ENCODE data around the gene EFCC1. TPM values are rescaled to one million over a fixed set of nuclear protein-coding genes. Genes with fewer than 3 reads are reported as not detected.

Gene EFCC1
- total RNA-seq, 2 experiments from 2014 or later, result 0.22 to 0.25 TPM

- no peaks in the 10 kb centered on the region for H3K27me3 ChIP-seq (ENCODE audit: control insufficient read depth in 1 of 2, insufficient read depth in 2 of 2, low read length in 2 of 2)
- Mint-ChIP-seq H3K4me3 (no peak overlapping the region), H3K36me3 (ENCODE audit: low read depth) (no peaks in the 10 kb centered on the region), H3K27ac (no peak overlapping the region), H3K4me1 (ENCODE audit: low read depth) (no peaks in the 10 kb centered on the region), H3K27me3 (no peaks in the 10 kb centered on the region), H3K9me3 (no peaks in the 10 kb centered on the region)
- H3K36me3 ChIP-seq (ENCODE audit: insufficient read depth, low read length), result no peaks in the 10 kb centered on the region
- no peak overlapping the region for H3K4me3 ChIP-seq (ENCODE audit: low read length)
- ATAC-seq (ENCODE audit: poor library complexity) (no peak), DNase-seq (no peak)
- intact Hi-C loops (cut with DNase I, micrococcal nuclease), result no loop called here
- H3K9me3 ChIP-seq (ENCODE audit: control insufficient read depth in 1 of 2, insufficient read depth in 1 of 2, low read length in 2 of 2), result no peaks in the 10 kb centered on the region
- ChIA-PET POLR2A (no interaction called here), CTCF (interaction anchor here (3.1 kb wide), 1 partner anchor 18 kb away, joined by 7 read pairs; no protein-coding TSS in a partner anchor)
- no peak for TF ChIP-seq CTCF (IDR thresholded peaks at IDR 0.05)
- no peaks in the 10 kb centered on the region for H3K4me1 ChIP-seq (ENCODE audit: insufficient read depth, low read length)
- H3K27ac ChIP-seq (ENCODE audit: low read depth in 1 of 2, low read length in 2 of 2), result no peak overlapping the region
Observed at GRCh38 chr3:128987302-128988100, 13.6 kb upstream of the EFCC1 start.

- no peak for TF ChIP-seq CTCF (IDR thresholded peaks at IDR 0.05)
- Histone ChIP-seq H3K36me3 (ENCODE audit: insufficient read depth, low read length) (no peaks in the 10 kb centered on the region), H3K27me3 (ENCODE audit: control insufficient read depth in 1 of 2, insufficient read depth in 2 of 2, low read length in 2 of 2) (no peaks in the 10 kb centered on the region), H3K4me3 (ENCODE audit: low read length) (no peak overlapping the region), H3K27ac (ENCODE audit: low read depth in 1 of 2, low read length in 2 of 2) (no peak overlapping the region), H3K9me3 (ENCODE audit: control insufficient read depth in 1 of 2, insufficient read depth in 1 of 2, low read length in 2 of 2) (no peaks in the 10 kb centered on the region), H3K4me1 (ENCODE audit: insufficient read depth, low read length) (peaks cover 7% of the 10 kb centered on the region)
- no peak overlapping the region for H3K4me3 Mint-ChIP-seq
- POLR2A ChIA-PET, result no interaction called here
- peaks cover 2% of the 10 kb centered on the region for H3K4me1 Mint-ChIP-seq (ENCODE audit: low read depth)
- ATAC-seq (ENCODE audit: poor library complexity) (no peak), DNase-seq (no peak)
- H3K27ac Mint-ChIP-seq, result no peak overlapping the region
- intact Hi-C loops (cut with DNase I, micrococcal nuclease), result no loop called here
- no peaks in the 10 kb centered on the region for H3K36me3 Mint-ChIP-seq (ENCODE audit: low read depth)
- no peaks in the 10 kb centered on the region for H3K27me3 Mint-ChIP-seq
- H3K9me3 Mint-ChIP-seq, result no peaks in the 10 kb centered on the region
- CTCF ChIA-PET, result interaction anchor here (3.1 kb wide), 1 partner anchor 18 kb away, joined by 7 read pairs; no protein-coding TSS in a partner anchor
Observed at GRCh38 chr3:128988286-128988685, 12.8 kb upstream of the EFCC1 start.

GRCh38 chr3:128991355-128991895 is 9.7 kb upstream of the EFCC1 start:
- no peak overlapping the region for H3K4me3 ChIP-seq (ENCODE audit: low read length)
- Mint-ChIP-seq H3K9me3 (no peaks in the 10 kb centered on the region), H3K27me3 (no peaks in the 10 kb centered on the region), H3K4me1 (ENCODE audit: low read depth) (peaks cover 33% of the 10 kb centered on the region), H3K4me3 (peak overlapping the region; percentile 42), H3K27ac (peak overlapping the region; percentile 20), H3K36me3 (ENCODE audit: low read depth) (no peaks in the 10 kb centered on the region)
- DNase-seq (peak in 1 of 14 experiments; percentile 52), ATAC-seq (ENCODE audit: poor library complexity) (no peak)
- CTCF ChIA-PET, result no interaction called here
- H3K4me1 ChIP-seq (ENCODE audit: insufficient read depth, low read length), result peaks cover 30% of the 10 kb centered on the region
- no peaks in the 10 kb centered on the region for H3K36me3 ChIP-seq (ENCODE audit: insufficient read depth, low read length)
- TF ChIP-seq CTCF (IDR thresholded peaks at IDR 0.05), result no peak
- intact Hi-C loops (cut with DNase I, micrococcal nuclease), result no loop called here
- H3K27me3 ChIP-seq (ENCODE audit: control insufficient read depth in 1 of 2, insufficient read depth in 2 of 2, low read length in 2 of 2), result no peaks in the 10 kb centered on the region
- H3K27ac ChIP-seq (ENCODE audit: low read depth in 1 of 2, low read length in 2 of 2), result no peak overlapping the region
- POLR2A ChIA-PET, result no interaction called here
- no peaks in the 10 kb centered on the region for H3K9me3 ChIP-seq (ENCODE audit: control insufficient read depth in 1 of 2, insufficient read depth in 1 of 2, low read length in 2 of 2)
